Measurements from ENCODE around the gene GPNMB. TPM values are rescaled to one million over a fixed set of nuclear protein-coding genes. Genes with fewer than 3 reads are reported as not detected.

The GPNMB gene
- total RNA-seq, 4 donors from 2014 or later: 8.0 to 36.5 (median 27.1) TPM

DNA sequence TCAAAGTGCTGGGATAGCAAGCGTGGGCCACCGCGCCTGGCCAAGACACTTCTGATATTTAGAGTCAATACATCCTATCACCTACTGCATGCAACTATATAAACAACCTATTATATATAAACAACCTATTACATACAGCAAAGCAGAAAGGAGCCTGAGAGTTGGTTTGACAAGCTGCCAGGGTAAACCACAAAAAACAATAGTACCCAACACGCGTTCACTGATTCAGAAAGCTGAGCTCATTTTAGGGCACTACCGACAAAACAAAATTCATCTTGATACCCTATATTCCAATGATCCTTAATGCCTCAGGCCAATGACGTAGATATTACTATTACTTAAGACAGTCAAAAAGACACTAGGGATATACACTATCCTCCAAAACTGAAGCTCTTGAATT, 68.8 kb downstream of the GPNMB start:
- Histone ChIP-seq H3K27ac (no peak overlapping the region), H3K4me3 (no peak overlapping the region), H3K36me3 (peaks cover 0 to 8% (median under 1%) of the 10 kb centered on the region in 4 donors), H3K4me1 (no peaks in the 10 kb centered on the region), H3K9me3 (no peaks in the 10 kb centered on the region), H3K27me3 (no peaks in the 10 kb centered on the region)
- 90 to 95% methylated on average over 7 of the region's 7 CpGs for WGBS, 2 donors (ENCODE audit: low coverage in 1 of 2)
- intact Hi-C loops (cut with DNase I; ENCODE audit: low total_unique reads) (no loop called here), in situ Hi-C loops (cut with MboI; ENCODE audit: low pct_ligation_motif_present in 1 of 4, low pct_unique_long_range_greater_than_20kb in 1 of 4, low sequenced_read_pairs in 3 of 4) (no loop called here)
- DNase-seq: no peak
- TF ChIP-seq POLR2AphosphoS5 (IDR thresholded peaks at IDR 0.05) (no peak), EP300 (IDR thresholded peaks at IDR 0.05; ENCODE audit: low read depth) (no peak), POLR2A (IDR thresholded peaks at IDR 0.05) (no peak)
- TF ChIP-seq, protein P1, sequence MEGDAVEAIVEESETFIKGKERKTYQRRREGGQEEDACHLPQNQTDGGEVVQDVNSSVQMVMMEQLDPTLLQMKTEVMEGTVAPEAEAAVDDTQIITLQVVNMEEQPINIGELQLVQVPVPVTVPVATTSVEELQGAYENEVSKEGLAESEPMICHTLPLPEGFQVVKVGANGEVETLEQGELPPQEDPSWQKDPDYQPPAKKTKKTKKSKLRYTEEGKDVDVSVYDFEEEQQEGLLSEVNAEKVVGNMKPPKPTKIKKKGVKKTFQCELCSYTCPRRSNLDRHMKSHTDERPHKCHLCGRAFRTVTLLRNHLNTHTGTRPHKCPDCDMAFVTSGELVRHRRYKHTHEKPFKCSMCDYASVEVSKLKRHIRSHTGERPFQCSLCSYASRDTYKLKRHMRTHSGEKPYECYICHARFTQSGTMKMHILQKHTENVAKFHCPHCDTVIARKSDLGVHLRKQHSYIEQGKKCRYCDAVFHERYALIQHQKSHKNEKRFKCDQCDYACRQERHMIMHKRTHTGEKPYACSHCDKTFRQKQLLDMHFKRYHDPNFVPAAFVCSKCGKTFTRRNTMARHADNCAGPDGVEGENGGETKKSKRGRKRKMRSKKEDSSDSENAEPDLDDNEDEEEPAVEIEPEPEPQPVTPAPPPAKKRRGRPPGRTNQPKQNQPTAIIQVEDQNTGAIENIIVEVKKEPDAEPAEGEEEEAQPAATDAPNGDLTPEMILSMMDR (IDR thresholded peaks at IDR 0.05): no peak

Other genes with a start within 250 kb of the GPNMB start
- 10 to 100 TPM in 1 of 4 donors, 1 to 10 TPM in 3; 3.7 to 19.8 (median 8.5) TPM for gene HYCC1, start 232.6 kb upstream of the GPNMB start, total RNA-seq
- 10 to 100 TPM in 3 of 4 donors, 1 to 10 TPM in 1; 9.2 to 27.4 (median 25.3) TPM for gene KLHL7, start 141.0 kb upstream of the GPNMB start, total RNA-seq
- gene NUP42, start 64.7 kb upstream of the GPNMB start, total RNA-seq: 10 to 100 TPM; 27.6 to 47.0 (median 38.3) TPM
- 100 to 1,000 TPM in 1 of 4 donors, 10 to 100 TPM in 2, not detected in 1; 26.2 to 165 (median 50.1) TPM for gene MALSU1, start 52.6 kb downstream of the GPNMB start, total RNA-seq
- gene IGF2BP3, start 223.7 kb downstream of the GPNMB start, total RNA-seq: under 1 TPM in 2 of 4 donors, not detected in 2; 0.41 to 0.64 TPM